Gastroesophageal sphincter (tissue), 3 donors: ENCODE measurements around the gene CLIP2.
A peak's percentile ranks its signal among the peaks of the same experiment; 100 is the strongest.

Experiments used
- POLR2A ChIP-seq, 2 donors: fragments of 450-650 bp; IDR thresholded peaks; one replicate each; pipeline ENCODE4 v1.6.1; 2017; ENCODE audit warnings: antibody characterized with exemption in 2 of 2, mild to moderate bottlenecking in 2 of 2, moderate library complexity in 1 of 2
- POLR2AphosphoS5 ChIP-seq: sonication (generic); formaldehyde crosslinking; IDR thresholded peaks from one replicate; pipeline ENCODE4 v1.6.1; 2017; ENCODE audit warnings: antibody characterized with exemption
- TF ChIP-seq, protein P1 (sequence below), 4 experiments: fragments of 200-600 bp in 2 of 4; fragments of 450-650 bp in 2 of 4; sonication (generic) in 1 of 4; IDR thresholded peaks; one replicate each; pipeline ENCODE4 v1.5.1; 2017 to 2019; ENCODE audit warnings: antibody characterized with exemption in 4 of 4, mild to moderate bottlenecking in 2 of 4, moderate library complexity in 2 of 4

DNA sequence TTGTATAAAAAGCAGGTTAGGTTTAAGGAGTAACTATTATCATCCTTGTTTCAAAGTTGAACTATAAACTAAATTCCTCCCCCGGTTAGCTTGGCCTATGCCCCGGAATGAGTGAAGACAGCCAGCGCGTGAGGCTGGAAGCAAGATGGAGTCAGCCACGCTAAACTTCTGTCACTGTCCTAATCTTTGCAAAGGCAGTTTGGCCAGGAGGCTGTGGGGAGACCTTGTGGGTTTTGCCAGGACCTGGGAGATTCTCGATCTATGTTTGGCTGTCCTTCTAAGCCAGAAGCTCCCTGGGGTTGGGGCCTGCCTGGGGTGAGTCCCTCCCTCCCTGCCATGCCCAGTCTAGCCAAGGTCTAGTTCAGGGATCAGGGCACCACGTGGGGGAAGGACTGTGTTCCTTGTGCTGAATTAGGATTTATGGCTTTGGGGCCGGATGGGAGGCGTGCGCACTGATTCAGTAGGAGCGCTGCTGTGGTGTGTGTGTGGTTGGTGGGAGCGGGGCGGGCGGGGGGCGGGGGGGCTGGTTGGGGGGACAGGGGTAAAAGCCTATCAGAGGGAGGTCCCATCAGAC, 163.6 kb downstream of the CLIP2 start:
- TF ChIP-seq, protein P1, sequence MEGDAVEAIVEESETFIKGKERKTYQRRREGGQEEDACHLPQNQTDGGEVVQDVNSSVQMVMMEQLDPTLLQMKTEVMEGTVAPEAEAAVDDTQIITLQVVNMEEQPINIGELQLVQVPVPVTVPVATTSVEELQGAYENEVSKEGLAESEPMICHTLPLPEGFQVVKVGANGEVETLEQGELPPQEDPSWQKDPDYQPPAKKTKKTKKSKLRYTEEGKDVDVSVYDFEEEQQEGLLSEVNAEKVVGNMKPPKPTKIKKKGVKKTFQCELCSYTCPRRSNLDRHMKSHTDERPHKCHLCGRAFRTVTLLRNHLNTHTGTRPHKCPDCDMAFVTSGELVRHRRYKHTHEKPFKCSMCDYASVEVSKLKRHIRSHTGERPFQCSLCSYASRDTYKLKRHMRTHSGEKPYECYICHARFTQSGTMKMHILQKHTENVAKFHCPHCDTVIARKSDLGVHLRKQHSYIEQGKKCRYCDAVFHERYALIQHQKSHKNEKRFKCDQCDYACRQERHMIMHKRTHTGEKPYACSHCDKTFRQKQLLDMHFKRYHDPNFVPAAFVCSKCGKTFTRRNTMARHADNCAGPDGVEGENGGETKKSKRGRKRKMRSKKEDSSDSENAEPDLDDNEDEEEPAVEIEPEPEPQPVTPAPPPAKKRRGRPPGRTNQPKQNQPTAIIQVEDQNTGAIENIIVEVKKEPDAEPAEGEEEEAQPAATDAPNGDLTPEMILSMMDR (IDR thresholded peaks at IDR 0.05) = no peak
- TF ChIP-seq POLR2A (IDR thresholded peaks at IDR 0.05) = no peak
- peak; percentile 52 for TF ChIP-seq POLR2AphosphoS5
